WTC11 (cell line): Measurements from ENCODE around the gene NBAS. TPM values are rescaled to one million over a fixed set of nuclear protein-coding genes. Genes with fewer than 3 reads are reported as not detected.

Experiments used
- ATAC-seq: fragments of 200-7000 bp; cut with Tn5 transposase; 2 replicates; pipeline ENCODE4 v1.10.0; 2021; ENCODE audit warnings: mild to moderate bottlenecking, moderate library complexity
- CTCF ChIA-PET: fragments of 300-600 bp; sonication (Branson Sonifier 250); formaldehyde crosslinking; loops from one replicate; lab custom pipeline; 2021; ENCODE audit warnings: antibody characterized with exemption; lab: Charles Lee
- POLR2A ChIA-PET: fragments of 350-600 bp; sonication (Branson Sonifier 250); formaldehyde crosslinking; loops from one replicate; lab custom pipeline; 2021; ENCODE audit warnings: antibody characterized with exemption; lab: Charles Lee
- DNase-seq: peaks from one replicate; pipeline ENCODE4 v3.0.0; 2021; ENCODE audit warnings: low spot score
- H3K27ac Mint-ChIP-seq: 2 replicates; pipeline ENCODE4 v1.8.0; 2021; ENCODE audit warnings: mixed read lengths
- H3K27me3 Mint-ChIP-seq: 2 replicates; pipeline ENCODE4 v1.8.0; 2021; ENCODE audit warnings: low read depth, mild to moderate bottlenecking, moderate library complexity, mixed read lengths
- H3K36me3 Mint-ChIP-seq: 2 replicates; pipeline ENCODE4 v1.8.0; 2021; ENCODE audit warnings: mixed read lengths
- H3K4me1 Mint-ChIP-seq: 2 replicates; pipeline ENCODE4 v1.8.0; 2022; ENCODE audit warnings: mixed read lengths
- H3K4me3 Mint-ChIP-seq: 2 replicates; pipeline ENCODE4 v1.8.0; 2021; ENCODE audit warnings: mild to moderate bottlenecking, moderate library complexity, mixed read lengths
- H3K9me3 Mint-ChIP-seq: 2 replicates; pipeline ENCODE4 v1.8.0; 2021; ENCODE audit warnings: mixed read lengths
- ATF1 ChIP-seq: sonication (generic); formaldehyde crosslinking; IDR thresholded peaks from 2 replicates; pipeline ENCODE4 v1.8.1; 2023; ENCODE audit warnings: mild to moderate bottlenecking, moderate library complexity, missing genetic modification reagents
- CREB1 ChIP-seq: sonication (generic); formaldehyde crosslinking; IDR thresholded peaks from 2 replicates; pipeline ENCODE4 v1.8.0; 2023; ENCODE audit warnings: mild to moderate bottlenecking, missing genetic modification reagents
- ELF4 ChIP-seq: sonication (generic); formaldehyde crosslinking; IDR thresholded peaks from 2 replicates; pipeline ENCODE4 v1.8.1; 2022; ENCODE audit warnings: low read depth, mild to moderate bottlenecking, moderate library complexity, missing genetic modification reagents
- GRHL2 ChIP-seq: fragments of 250-450 bp; sonication (Bioruptor Pico); IDR thresholded peaks from 2 replicates; pipeline ENCODE4 v1.8.0; 2022; ENCODE audit warnings: mild to moderate bottlenecking, moderate library complexity; ENCODE audit not compliant: insufficient replicate concordance, severe bottlenecking
- HMGA2 ChIP-seq: fragments of 250-450 bp; sonication (Bioruptor Pico); IDR thresholded peaks from 2 replicates; pipeline ENCODE4 v1.4.0; 2021; ENCODE audit warnings: mild to moderate bottlenecking, moderate library complexity
- IRF2 ChIP-seq: sonication (generic); formaldehyde crosslinking; IDR thresholded peaks from 2 replicates; pipeline ENCODE4 v1.8.0; 2022; ENCODE audit warnings: low read depth, missing genetic modification reagents, borderline replicate concordance
- NFE2L1 ChIP-seq: sonication (generic); formaldehyde crosslinking; IDR thresholded peaks from 2 replicates; pipeline ENCODE4 v1.8.1; 2023; ENCODE audit warnings: missing genetic modification reagents
- PRRX2 ChIP-seq: fragments of 250-450 bp; sonication (Bioruptor Pico); IDR thresholded peaks from 2 replicates; pipeline ENCODE4 v1.8.0; 2021; ENCODE audit warnings: mild to moderate bottlenecking
- RELA ChIP-seq: sonication (generic); formaldehyde crosslinking; IDR thresholded peaks from 2 replicates; pipeline ENCODE4 v1.8.1; 2022; ENCODE audit warnings: missing genetic modification reagents, mild to moderate bottlenecking, borderline replicate concordance
- RORB ChIP-seq: fragments of 250-450 bp; sonication (Bioruptor Pico); IDR thresholded peaks from 2 replicates; pipeline ENCODE4 v1.9.0; 2021; ENCODE audit warnings: mild to moderate bottlenecking
- SMAD4 ChIP-seq: sonication (generic); formaldehyde crosslinking; IDR thresholded peaks from 2 replicates; pipeline ENCODE4 v1.8.0; 2022; ENCODE audit warnings: mild to moderate bottlenecking, missing genetic modification reagents
- TP53 ChIP-seq: sonication (generic); formaldehyde crosslinking; IDR thresholded peaks from 2 replicates; pipeline ENCODE4 v1.8.1; 2023; ENCODE audit warnings: mild to moderate bottlenecking, missing genetic modification reagents
- ZNF263 ChIP-seq: sonication (generic); formaldehyde crosslinking; IDR thresholded peaks from 2 replicates; pipeline ENCODE4 v1.8.1; 2022; ENCODE audit warnings: low read depth, mild to moderate bottlenecking, moderate library complexity, missing genetic modification reagents
- total RNA-seq: library from RNA; stranded (reverse); gene quantifications from 3 replicates; pipeline ENCODE4 v1.2.3, GENCODE V29; 2021
- TF ChIP-seq, protein P1 (sequence below): fragments of 250-450 bp; sonication (Bioruptor Pico); IDR thresholded peaks from 2 replicates; pipeline ENCODE4 v2.1.2; 2022; ENCODE audit warnings: mild to moderate bottlenecking, moderate library complexity
- TF ChIP-seq, protein P2 (sequence below): sonication (generic); formaldehyde crosslinking; IDR thresholded peaks from 2 replicates; pipeline ENCODE4 v1.8.1; 2022; ENCODE audit warnings: missing genetic modification reagents, borderline replicate concordance
- TF ChIP-seq, protein P3 (sequence below): sonication (generic); formaldehyde crosslinking; IDR thresholded peaks from 2 replicates; pipeline ENCODE4 v1.8.1; 2022; ENCODE audit warnings: low read depth, mild to moderate bottlenecking, moderate library complexity, missing genetic modification reagents, borderline replicate concordance
- TF ChIP-seq, protein P4 (sequence below): fragments of 250-450 bp; sonication (Bioruptor Pico); IDR thresholded peaks from 2 replicates; pipeline ENCODE4 v1.9.0; 2021; ENCODE audit warnings: moderate library complexity, mild to moderate bottlenecking, inconsistent platforms, borderline replicate concordance
- TF ChIP-seq, protein P5 (sequence below): fragments of 250-450 bp; sonication (Bioruptor Pico); IDR thresholded peaks from 2 replicates; pipeline ENCODE4 v1.9.0; 2021; ENCODE audit warnings: mild to moderate bottlenecking
- TF ChIP-seq, protein P6 (sequence below): sonication (generic); formaldehyde crosslinking; IDR thresholded peaks from 2 replicates; pipeline ENCODE4 v1.8.1; 2022; ENCODE audit warnings: low read depth, missing genetic modification reagents, borderline replicate concordance
- TF ChIP-seq, protein P7 (sequence below): sonication (generic); formaldehyde crosslinking; IDR thresholded peaks from 2 replicates; pipeline ENCODE4 v1.8.1; 2023; ENCODE audit warnings: mild to moderate bottlenecking, missing genetic modification reagents, moderate library complexity
- TF ChIP-seq, protein P8 (sequence below): sonication (generic); formaldehyde crosslinking; IDR thresholded peaks from 2 replicates; pipeline ENCODE4 v1.8.1; 2023; ENCODE audit warnings: mild to moderate bottlenecking, missing genetic modification reagents

The NBAS gene
- total RNA-seq, 1 experiment from 2014 or later = 32.3 TPM

DNA sequence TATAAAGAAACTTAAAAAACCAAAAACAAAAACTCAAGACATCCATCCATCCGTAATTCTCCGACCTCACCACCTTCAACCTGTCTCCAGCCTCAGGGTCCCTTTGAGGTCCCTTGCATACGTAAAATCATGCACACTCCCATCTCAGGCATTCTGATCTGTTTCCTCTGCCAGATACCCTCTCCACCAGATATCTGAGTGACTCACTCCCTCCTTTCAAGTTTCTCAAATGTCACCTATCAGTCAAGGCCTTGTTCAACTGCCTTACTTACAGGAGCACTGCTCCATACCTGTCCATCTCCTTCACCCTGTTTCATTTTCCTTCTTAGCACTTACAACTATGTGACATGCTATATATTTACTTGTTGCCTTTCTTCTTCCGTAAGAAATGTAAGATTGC lies 369.3 kb downstream of the NBAS start:
- Mint-ChIP-seq H3K27me3 (no peaks in the 10 kb centered on the region), H3K9me3 (no peaks in the 10 kb centered on the region), H3K4me3 (no peak overlapping the region), H3K27ac (no peak overlapping the region), H3K4me1 (peaks cover 10% of the 10 kb centered on the region), H3K36me3 (no peaks in the 10 kb centered on the region)
- TF ChIP-seq ATF1 (no peak), GRHL2 (CRISPR knock-in tag) (no peak), SMAD4 (CRISPR knock-in tag) (no peak), ELF4 (CRISPR knock-in tag) (no peak), ZNF263 (CRISPR knock-in tag) (no peak), IRF2 (CRISPR knock-in tag) (no peak), RORB (CRISPR knock-in tag) (no peak), CREB1 (CRISPR knock-in tag) (no peak)
- TF ChIP-seq, protein P1, sequence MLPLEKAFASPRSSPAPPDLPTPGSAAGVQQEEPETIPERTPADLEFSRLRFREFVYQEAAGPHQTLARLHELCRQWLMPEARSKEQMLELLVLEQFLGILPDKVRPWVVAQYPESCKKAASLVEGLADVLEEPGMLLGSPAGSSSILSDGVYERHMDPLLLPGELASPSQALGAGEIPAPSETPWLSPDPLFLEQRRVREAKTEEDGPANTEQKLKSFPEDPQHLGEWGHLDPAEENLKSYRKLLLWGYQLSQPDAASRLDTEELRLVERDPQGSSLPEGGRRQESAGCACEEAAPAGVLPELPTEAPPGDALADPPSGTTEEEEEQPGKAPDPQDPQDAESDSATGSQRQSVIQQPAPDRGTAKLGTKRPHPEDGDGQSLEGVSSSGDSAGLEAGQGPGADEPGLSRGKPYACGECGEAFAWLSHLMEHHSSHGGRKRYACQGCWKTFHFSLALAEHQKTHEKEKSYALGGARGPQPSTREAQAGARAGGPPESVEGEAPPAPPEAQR (CRISPR knock-in tag) = no peak
- TF ChIP-seq, protein P2, sequence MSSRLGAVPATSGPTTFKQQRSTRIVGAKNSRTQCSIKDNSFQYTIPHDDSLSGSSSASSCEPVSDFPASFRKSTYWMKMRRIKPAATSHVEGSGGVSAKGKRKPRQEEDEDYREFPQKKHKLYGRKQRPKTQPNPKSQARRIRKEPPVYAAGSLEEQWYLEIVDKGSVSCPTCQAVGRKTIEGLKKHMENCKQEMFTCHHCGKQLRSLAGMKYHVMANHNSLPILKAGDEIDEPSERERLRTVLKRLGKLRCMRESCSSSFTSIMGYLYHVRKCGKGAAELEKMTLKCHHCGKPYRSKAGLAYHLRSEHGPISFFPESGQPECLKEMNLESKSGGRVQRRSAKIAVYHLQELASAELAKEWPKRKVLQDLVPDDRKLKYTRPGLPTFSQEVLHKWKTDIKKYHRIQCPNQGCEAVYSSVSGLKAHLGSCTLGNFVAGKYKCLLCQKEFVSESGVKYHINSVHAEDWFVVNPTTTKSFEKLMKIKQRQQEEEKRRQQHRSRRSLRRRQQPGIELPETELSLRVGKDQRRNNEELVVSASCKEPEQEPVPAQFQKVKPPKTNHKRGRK = no peak
- TF ChIP-seq, protein P3, sequence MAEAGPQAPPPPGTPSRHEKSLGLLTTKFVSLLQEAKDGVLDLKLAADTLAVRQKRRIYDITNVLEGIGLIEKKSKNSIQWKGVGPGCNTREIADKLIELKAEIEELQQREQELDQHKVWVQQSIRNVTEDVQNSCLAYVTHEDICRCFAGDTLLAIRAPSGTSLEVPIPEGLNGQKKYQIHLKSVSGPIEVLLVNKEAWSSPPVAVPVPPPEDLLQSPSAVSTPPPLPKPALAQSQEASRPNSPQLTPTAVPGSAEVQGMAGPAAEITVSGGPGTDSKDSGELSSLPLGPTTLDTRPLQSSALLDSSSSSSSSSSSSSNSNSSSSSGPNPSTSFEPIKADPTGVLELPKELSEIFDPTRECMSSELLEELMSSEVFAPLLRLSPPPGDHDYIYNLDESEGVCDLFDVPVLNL (CRISPR knock-in tag) = no peak
- TF ChIP-seq, protein P4, sequence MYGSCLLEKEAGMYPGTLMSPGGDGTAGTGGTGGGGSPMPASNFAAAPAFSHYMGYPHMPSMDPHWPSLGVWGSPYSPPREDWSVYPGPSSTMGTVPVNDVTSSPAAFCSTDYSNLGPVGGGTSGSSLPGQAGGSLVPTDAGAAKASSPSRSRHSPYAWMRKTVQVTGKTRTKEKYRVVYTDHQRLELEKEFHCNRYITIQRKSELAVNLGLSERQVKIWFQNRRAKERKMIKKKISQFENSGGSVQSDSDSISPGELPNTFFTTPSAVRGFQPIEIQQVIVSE (CRISPR knock-in tag) = no peak
- CTCF ChIA-PET = no interaction called here
- DNase-seq (no peak), ATAC-seq (no peak)
- POLR2A ChIA-PET = no interaction called here

DNA sequence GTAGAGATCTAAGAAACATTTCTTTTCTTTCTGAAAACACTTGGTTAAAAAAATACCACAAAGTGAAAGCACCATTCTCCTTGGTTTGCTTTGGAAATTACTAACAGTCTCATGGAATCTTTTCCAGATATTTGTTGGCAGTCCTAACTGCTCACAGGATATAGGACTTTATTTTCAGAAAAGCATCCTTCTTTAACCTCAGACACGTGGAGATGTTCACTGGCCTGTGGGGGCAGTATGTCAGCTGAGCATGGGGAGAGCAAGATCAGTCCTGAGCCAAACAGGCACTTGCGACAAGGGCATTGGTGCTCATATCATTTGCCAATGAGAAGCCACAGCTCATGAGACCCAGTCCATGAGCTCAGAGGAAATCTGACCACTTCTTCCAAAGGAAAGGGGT lies 371.9 kb downstream of the NBAS start:
- ATAC-seq = peak; percentile 97
- POLR2A ChIA-PET = no interaction called here
- H3K4me1 Mint-ChIP-seq = peaks cover 10% of the 10 kb centered on the region
- peak; percentile 16 for DNase-seq
- H3K27ac Mint-ChIP-seq = no peak overlapping the region
- no peak overlapping the region for H3K4me3 Mint-ChIP-seq
- CTCF ChIA-PET = interaction anchor here (1.0 to 1.3 kb wide), 2 partner anchors 45 to 388 kb away, joined by 3 to 6 read pairs; no protein-coding TSS in a partner anchor
- no peaks in the 10 kb centered on the region for H3K36me3 Mint-ChIP-seq
- H3K27me3 Mint-ChIP-seq = no peaks in the 10 kb centered on the region
- H3K9me3 Mint-ChIP-seq = no peaks in the 10 kb centered on the region
- TF ChIP-seq NFE2L1 (CRISPR knock-in tag) (no peak), HMGA2 (no peak), ELF4 (CRISPR knock-in tag) (no peak), RORB (CRISPR knock-in tag) (no peak), TP53 (CRISPR knock-in tag) (no peak), RELA (CRISPR knock-in tag) (no peak), PRRX2 (CRISPR knock-in tag) (no peak)
- TF ChIP-seq, protein P5, sequence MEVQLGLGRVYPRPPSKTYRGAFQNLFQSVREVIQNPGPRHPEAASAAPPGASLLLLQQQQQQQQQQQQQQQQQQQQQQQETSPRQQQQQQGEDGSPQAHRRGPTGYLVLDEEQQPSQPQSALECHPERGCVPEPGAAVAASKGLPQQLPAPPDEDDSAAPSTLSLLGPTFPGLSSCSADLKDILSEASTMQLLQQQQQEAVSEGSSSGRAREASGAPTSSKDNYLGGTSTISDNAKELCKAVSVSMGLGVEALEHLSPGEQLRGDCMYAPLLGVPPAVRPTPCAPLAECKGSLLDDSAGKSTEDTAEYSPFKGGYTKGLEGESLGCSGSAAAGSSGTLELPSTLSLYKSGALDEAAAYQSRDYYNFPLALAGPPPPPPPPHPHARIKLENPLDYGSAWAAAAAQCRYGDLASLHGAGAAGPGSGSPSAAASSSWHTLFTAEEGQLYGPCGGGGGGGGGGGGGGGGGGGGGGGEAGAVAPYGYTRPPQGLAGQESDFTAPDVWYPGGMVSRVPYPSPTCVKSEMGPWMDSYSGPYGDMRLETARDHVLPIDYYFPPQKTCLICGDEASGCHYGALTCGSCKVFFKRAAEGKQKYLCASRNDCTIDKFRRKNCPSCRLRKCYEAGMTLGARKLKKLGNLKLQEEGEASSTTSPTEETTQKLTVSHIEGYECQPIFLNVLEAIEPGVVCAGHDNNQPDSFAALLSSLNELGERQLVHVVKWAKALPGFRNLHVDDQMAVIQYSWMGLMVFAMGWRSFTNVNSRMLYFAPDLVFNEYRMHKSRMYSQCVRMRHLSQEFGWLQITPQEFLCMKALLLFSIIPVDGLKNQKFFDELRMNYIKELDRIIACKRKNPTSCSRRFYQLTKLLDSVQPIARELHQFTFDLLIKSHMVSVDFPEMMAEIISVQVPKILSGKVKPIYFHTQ = no peak
- TF ChIP-seq, protein P2 = no peak
- TF ChIP-seq, protein P6, sequence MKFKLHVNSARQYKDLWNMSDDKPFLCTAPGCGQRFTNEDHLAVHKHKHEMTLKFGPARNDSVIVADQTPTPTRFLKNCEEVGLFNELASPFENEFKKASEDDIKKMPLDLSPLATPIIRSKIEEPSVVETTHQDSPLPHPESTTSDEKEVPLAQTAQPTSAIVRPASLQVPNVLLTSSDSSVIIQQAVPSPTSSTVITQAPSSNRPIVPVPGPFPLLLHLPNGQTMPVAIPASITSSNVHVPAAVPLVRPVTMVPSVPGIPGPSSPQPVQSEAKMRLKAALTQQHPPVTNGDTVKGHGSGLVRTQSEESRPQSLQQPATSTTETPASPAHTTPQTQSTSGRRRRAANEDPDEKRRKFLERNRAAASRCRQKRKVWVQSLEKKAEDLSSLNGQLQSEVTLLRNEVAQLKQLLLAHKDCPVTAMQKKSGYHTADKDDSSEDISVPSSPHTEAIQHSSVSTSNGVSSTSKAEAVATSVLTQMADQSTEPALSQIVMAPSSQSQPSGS (CRISPR knock-in tag) = no peak
- TF ChIP-seq, protein P7, sequence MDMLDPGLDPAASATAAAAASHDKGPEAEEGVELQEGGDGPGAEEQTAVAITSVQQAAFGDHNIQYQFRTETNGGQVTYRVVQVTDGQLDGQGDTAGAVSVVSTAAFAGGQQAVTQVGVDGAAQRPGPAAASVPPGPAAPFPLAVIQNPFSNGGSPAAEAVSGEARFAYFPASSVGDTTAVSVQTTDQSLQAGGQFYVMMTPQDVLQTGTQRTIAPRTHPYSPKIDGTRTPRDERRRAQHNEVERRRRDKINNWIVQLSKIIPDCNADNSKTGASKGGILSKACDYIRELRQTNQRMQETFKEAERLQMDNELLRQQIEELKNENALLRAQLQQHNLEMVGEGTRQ (CRISPR knock-in tag) = no peak
- TF ChIP-seq, protein P8, sequence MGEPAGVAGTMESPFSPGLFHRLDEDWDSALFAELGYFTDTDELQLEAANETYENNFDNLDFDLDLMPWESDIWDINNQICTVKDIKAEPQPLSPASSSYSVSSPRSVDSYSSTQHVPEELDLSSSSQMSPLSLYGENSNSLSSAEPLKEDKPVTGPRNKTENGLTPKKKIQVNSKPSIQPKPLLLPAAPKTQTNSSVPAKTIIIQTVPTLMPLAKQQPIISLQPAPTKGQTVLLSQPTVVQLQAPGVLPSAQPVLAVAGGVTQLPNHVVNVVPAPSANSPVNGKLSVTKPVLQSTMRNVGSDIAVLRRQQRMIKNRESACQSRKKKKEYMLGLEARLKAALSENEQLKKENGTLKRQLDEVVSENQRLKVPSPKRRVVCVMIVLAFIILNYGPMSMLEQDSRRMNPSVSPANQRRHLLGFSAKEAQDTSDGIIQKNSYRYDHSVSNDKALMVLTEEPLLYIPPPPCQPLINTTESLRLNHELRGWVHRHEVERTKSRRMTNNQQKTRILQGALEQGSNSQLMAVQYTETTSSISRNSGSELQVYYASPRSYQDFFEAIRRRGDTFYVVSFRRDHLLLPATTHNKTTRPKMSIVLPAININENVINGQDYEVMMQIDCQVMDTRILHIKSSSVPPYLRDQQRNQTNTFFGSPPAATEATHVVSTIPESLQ = no peak
